Medulla oblongata (tissue), 1 donor: ENCODE data around the gene USH2A.

Experiments
- DNase-seq: peaks from one replicate; pipeline ENCODE4 v3.0.0-alpha.2; 2015; ENCODE audit errors: extremely low spot score

Gene USH2A

DNA sequence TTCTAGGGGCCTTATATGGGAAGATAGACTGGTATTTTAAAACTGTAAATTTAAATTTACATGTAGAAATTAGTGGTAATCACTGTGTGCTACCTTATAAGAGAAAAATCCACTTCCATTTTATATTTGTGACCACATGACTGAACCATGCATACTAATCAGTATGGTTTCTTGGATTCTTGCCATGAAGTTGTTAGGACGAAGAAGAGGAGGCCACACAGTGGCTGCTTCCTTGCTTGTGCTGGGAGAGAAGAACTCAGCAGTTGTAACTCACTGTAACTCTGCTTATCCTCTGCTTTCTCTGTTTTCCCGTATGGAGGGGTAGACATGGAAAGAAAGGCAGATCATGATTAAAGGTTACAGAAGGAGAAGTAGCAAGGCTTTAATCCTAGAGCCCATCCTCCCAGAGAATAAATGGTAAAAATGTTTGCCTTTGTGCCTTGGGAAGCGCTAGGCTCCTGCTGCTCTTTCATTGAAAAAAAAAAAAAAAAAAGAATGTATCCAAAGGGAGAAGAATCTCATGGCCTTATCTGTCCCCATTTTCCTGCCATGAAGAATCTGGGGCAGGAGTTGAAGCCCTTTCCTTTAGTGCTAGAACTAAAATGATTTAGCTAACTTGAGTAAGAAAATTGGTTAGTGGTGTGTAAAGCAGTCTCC is 823.7 kb downstream of the USH2A start:
- DNase-seq = peak; percentile 28

DNA sequence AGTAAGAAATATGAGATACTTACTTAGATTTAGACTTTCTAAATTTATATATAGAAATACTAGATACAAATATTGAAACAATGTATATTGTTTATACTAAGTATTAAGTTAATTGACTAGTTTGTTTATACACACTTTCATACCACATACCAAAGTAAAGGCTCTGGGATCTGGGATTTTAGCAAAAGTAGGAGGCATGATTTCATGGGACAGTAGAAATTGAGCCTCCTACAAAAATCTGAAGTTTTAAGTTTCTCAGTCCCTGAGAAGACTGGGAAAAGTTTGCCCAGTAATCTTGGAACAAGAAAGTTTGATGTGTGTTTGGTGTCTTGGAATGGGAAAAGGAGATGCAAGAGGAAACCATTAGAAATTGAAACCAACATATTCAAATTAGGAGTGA is 825.3 kb downstream of the USH2A start:
- DNase-seq = no peak

DNA sequence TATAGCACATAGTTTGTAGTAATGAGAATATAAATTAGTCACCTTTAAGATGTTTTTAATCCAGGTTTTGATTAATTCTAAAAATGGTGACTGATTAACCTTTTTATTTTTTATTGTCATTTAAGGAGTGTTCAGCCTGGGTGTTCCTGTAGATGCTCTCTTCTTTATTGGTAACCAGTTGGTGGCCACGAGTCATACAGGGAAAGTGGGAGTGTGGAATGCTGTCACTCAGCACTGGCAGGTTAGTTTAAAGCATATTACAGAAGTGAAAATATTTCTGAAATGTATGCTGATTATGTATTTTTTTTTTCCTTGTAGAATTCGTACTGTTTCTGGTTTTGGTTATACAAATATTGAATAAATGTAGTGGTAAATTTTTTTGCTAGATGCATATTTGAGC is 828.0 kb downstream of the USH2A start:
- DNase-seq = no peak

DNA sequence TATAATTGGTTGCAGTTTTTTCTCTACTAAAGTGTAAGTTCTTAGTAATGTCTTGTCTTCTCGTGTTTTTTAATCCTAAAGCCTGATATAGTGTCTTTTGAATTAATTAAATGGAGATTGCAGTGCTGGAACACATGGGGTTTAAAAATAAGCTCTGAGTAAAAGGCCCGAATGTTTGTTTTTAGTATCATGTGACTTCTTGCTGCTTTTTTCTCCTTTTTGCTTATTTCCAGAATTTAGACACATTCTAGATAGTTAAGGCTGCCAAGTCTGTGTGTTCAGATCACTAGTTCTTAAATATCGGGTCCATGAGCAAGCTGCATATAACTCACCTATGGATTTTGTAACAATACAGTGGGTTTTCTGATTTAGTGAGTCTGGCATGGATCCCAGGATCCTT is 828.6 kb downstream of the USH2A start:
- DNase-seq = no peak

DNA sequence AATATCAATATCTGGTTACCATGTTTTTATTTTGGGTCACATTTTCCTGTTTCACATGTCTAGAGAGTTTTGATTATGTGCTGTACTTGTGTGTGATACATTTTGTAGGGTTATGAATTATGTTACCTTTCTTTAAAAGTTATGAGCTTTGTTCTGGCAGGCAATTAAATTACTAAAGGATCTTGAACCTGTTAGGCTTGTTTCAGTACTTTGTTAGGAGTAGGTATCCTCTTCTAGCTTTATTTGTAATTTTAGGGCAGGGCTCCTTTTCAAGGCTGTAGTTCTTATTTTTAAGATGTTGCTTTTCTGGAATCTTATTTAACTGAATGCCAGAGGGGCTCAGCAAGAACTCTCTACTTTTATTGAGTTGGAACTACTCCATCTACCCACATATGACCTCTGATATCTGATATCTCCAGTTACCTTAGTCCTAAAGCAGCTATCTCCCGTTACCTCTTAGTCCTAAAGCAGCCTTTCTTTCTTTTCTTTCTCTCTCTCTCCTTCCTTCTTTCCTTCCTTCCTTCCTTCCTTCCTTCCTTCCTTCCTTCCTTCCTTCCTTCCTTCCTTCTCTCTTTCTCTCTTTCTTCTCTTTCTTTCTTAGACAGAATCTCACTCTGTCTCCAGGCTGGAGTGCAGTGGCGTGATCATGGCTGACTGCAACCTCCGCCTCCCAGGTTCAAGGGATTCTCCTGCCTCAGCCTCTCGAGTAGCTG is 832.3 kb downstream of the USH2A start:
- DNase-seq = no peak

DNA sequence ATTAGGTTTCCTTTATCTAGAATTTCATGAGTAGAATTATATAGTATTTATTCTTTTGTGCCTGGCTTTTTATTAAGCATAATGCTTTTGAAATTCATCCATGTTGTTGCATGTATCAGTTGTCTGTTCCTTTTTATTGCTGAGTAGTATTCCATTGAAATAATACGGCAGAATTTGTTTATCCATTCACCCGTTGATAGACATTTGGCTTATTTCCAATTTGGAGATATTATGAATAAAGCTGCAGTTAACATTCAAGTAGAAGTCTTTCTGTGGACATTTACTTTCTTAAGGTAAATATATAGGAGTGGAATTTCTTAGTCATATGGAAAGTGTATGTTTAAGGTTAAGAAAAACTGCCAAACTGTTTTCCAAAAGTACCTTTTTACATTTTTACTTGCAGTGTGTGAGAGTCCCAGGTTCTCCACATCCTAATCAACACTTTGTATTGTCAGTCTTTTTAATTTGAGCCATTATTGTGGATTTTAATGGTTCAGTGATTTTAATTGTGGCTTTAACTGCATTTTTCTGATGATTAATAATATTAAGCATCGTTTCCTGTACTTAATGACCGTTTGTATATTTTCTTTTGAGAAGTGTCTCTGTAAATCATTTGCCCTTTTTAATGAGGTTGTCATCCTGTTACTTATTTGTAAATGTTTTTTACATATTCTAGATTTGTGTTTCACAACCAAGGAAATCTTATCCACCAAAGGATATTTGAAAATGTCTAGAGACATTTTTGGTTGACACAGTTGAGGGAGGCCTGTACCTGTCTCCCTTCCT is 833.4 kb downstream of the USH2A start:
- no peak for DNase-seq

DNA sequence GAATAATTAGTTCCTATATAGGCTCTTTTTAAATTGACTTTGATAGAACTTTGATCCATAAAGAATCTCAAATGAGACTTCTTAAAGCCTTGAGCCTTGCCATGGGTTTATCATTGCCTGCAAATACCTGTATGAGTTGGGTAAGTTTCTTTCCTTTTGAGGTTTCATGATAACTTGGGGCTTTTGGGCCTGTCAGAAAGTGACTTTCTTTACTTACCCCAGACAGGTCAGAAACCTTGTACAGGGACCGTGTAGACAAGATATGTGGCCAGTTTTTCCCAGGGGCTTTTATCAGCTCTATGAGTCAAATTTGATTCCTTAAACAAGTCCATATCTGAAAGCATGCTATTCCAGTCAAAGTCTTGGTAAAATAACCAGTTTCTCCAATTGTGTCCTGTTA is 838.9 kb downstream of the USH2A start:
- no peak for DNase-seq

DNA sequence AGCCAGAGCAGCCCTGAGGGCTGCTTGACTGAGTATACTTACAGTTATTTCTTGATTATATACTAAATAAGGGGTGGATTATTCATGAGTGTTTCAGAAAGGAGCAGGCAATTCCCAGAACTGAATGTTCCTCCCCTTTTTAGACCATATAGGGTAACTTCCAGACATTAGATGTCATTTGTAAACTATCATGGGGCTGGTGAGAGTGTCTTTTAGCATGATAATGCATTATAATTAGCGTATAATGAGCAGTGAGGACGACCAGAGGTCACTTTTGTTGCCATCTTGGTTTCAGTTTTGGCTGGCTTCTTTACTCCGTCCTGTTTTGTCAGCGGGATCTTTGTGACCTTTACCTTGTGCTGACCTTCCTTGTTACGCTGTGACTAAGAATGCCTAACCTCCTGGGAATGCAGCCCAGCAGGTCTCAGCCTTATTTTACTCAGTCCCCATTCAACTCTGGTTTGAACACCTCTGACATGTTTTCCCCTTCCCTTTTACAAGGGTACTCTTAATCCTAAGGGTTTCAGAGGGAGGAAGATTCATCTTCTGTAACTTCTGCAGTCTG is 840.0 kb downstream of the USH2A start:
- no peak for DNase-seq

DNA sequence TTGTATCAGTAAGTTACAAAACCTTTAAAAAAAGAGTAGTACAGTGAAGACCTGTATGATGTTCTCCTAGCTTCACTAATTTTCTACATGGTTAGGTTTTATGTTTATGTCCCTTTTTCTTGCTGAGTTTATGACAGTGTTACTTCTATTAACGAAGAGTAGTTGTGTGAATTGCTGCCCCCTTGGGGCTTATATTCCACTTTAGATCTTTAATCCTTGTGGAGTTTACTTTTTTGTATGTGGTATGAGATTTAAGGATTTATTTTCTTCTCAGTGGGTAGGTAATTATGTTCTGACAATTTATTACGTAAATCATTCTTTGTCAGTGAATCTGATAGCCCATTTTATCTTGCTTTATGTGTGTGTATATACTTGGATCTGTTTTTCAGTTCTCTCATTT is 841.4 kb downstream of the USH2A start:
- DNase-seq = no peak
